ENCODE results near the gene HTT.

Gene HTT

DNA sequence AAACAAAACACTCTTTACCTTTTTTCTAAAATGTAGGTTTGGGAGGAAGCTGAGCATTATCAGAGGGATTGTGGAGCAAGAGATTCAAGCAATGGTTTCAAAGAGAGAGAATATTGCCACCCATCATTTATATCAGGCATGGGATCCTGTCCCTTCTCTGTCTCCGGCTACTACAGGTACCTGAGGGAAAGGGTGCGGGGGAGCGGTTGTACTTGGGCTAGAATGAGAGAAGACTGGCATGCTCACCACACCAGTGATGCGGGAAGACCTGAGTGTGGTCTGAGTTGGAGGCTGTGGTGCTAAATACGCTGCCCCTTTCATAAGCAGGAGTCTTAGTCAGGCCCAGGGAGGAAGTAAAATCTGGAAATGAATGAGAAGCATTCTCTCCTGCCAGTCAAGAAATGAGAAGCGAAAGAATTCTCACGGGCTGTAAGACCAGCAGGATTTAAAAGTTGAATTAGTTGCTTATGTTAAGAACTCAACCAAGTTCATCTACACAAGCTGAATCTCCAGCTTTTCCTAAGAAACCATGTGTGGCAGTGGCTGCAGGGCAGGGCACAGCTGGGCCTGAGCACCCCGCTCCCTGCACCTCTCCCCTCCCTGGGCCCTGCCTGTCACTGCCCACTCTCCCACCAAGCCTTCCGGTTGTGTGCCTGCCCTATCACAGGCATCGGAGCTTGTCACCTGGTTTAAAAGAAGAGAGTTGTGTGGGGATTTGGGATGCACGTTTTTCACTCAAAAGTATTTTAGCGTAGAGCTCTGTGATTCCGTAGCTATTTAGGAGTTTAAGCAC lies 149.7 kb downstream of the HTT start:
- no peak for DNase-seq

DNA sequence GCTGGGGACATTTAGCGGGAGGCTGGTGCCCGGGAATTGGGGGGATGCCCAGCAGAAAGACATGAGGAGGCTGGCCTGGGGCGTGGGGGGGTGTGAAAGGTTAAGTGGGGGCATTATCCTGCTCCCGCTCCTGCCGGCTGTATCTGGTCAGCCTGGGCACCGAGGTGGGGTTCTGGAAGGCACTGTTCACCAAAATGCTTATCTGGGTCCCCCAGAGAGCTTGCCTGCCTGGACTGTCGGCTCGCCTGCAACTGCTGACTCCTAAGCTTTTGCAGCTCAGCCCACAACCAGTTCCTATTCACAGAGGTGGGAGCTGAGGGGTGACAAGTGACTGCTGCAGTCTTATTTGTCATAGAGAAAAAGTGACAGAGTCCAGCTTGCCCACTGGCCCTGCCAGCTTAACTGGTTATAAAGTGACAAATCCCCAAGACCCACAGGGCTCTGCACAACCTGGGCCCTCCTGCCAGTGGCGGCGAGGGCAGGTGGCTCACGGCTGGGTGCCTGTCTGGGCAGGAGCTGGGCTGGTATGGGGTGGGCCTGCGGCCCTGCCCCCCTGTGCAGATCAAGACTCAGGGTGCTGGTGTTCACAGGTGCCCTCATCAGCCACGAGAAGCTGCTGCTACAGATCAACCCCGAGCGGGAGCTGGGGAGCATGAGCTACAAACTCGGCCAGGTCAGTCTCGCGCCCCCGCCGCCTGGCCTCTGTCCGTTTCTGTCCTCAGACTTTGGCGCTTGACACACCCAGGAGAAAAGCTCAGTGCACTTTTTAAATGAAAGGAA lies 150.8 kb downstream of the HTT start:
- no peak for DNase-seq

DNA sequence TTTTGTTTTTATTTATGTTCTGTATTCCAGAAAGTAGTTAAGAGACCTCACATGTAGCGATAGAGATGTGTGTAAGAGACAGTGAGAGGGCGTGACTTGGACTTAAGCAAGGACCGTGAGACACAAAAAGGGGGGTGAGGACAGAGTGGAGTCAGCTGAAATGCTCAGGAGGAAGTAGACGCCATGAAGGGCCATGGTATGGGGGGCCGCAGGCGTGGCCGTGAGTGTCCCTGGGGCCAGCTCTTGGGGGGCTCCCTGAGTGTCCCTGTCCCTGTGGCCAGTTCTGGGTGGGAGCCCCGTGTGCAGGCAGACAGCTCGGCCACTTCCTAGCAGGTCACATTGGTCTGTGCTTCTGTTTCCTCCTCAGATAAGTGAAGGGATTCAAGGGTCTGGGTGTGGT lies 151.5 kb downstream of the HTT start:
- no peak for DNase-seq

DNA sequence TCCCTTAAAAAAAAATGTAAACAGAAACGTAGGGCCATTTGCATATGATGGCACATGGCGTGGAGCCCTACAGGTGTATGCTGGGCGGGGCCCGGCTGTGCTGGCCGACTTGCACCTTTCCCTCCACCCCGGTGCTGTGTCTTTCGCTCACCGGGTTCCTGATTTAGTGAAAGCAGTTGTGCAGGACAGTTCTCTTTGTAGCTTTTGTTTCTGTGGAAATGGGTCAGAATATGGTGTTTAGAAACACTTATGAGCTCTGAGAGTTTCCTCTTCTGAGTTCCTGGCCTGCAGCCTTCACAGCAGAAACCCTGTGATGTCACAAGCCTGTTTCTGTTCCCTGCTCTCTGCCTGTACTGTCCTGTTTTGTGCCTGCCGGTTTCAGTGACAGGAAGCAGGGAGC lies 152.0 kb downstream of the HTT start:
- DNase-seq = no peak

DNA sequence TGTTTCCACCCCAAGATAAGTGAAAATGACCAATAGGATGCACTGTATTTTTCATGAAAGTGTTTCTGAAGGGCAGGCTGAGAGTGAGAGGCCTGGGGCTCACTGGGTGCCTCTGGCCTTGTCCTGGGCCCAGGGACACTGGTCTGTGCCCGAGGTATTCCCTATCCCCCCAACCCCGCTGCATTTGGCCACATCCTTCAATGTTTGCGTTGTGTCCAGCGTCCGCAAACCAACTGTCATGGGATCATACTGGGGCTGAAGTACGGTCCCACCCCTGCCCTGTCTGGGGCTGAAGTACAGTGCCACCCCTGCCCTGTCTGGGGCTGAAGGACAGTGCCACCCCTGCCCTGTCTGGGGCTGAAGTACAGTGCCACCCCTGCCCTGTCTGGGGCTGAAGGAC lies 152.5 kb downstream of the HTT start:
- DNase-seq = no peak

DNA sequence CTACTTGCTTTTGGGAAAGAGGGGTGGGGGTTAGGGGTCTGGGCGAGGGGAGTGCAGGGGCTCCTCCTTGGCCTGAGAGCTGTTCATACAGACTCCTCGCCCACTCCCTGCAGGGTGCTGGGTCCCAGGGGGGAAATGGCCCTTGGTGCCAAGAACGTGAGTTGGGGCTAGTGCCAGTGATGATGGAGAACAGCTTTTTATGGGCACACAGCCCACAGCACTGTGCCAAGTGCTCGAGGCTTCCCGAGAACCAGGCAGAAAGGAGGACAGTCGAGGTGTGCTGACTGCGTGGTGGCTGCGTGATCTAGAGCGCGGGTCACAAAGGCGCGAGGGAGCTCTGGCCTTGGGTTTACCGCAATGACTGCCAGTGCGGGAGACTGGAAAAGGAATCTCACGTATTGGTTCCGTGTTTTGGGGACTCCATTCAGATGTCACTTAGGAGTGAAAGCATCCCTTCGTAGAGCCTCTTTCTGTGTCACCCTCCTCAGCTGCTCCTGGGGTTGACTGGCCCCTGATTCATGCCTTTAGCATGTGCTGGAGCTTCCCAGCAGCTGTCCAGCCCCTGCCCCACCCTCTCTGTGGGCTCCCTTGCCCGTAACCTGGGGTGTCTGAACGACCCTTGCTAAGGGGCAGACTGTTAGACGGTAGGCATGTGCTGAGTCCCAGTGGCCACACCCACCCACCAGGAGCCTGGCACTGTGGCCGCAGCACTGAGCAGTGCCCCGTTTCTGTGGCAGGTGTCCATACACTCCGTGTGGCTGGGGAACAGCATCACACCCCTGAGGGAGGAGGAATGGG lies 153.6 kb downstream of the HTT start:
- DNase-seq = peak in 1 of 2 experiments; percentile 21

DNA sequence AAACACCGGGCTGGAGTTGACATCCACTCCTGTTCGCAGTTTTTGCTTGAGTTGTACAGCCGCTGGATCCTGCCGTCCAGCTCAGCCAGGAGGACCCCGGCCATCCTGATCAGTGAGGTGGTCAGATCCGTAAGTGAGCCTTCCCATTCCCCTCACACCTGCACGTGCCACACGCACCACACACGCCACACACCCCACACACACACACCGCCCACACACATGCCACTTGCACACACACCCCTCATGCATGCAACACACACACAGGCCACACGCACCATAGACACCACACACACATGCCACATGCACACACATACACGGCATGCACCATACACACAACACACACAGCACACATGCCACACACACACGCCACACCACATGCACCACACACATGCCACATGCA lies 154.4 kb downstream of the HTT start:
- no peak for DNase-seq

DNA sequence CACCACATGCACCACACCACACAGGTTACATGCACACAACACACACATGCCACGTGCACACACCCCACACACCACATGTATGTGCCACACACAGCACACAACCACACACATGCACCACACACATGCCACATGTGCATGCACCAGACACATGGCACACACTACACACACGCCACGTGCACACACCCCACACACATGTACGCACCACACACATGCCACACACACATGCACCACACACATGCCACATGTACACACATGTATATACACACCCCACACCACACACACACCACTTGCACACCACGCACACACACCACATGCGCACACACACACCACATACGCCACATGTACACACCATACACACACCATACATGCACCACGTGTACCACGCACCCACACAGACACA lies 154.8 kb downstream of the HTT start:
- DNase-seq = no peak

DNA sequence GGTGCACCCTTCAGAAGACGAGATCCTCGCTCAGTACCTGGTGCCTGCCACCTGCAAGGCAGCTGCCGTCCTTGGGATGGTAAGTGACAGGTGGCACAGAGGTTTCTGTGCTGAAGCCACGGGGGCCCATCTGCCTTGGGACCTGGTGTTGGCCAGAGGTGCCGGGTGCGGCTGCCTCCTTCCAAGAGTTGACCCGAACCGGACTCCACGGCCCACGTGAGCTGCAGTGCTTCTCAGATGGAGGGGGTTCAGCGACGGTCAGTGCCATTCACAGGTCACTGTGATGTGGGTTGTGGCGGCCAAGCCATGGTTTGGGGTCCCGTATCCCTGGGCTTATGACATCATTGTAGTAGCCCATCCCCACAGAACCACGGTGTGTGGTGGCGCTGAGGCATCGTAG lies 155.5 kb downstream of the HTT start:
- DNase-seq = no peak

DNA sequence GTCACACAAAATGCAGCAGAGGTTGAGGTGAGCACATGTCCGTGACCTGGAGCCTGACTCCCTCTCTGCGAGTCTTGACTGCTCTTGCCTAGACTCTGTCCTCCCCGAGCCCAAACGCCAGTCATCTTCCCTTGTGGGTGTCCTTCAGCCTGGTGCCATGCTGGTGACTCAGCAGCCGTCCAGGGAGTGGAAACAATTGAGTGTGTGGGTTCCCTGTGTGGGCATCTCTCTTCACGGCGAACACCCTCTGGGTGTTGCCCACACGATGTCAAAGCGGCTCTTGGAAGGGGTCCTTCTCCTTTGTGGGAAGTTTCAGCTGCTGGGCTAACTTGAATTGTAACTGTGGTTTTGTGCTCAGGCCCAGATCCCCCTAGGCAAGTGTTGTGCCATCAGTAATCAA lies 157.0 kb downstream of the HTT start:
- DNase-seq = no peak

DNA sequence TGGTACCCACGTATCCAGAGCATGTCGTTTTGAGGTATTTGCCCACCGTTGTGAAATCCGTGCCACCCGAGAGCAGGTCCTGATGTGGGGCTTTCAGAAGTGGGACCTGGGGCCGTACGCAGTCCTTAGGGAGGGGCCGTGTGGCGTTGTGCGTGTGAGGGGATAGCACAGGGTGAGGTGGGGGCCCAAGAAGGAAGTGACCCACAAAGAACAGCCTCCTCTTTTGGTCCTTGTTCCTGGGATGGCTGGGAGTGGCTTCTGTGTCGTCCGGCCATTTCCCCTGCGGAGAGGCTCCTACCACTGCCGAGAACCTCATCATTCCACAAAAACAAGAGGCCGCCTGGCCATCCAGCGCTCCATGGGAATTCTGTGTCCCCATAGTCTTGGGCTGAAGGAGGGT lies 157.5 kb downstream of the HTT start:
- no peak for DNase-seq

DNA sequence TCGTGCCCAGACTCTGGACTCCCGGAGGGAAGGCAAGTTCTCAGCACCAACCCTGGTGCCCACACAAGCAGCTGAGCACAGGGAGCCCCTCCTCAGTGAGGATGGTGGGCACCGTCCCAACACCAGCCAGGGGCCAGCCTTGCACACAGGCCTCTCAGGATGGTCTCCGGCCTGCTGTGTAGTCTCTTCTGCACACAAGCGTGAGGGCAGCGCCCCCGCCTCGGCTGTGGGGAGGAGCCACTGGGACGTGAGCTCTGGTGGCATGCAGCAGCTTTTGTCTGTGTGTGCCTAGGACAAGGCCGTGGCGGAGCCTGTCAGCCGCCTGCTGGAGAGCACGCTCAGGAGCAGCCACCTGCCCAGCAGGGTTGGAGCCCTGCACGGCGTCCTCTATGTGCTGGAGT lies 158.4 kb downstream of the HTT start:
- DNase-seq = no peak

DNA sequence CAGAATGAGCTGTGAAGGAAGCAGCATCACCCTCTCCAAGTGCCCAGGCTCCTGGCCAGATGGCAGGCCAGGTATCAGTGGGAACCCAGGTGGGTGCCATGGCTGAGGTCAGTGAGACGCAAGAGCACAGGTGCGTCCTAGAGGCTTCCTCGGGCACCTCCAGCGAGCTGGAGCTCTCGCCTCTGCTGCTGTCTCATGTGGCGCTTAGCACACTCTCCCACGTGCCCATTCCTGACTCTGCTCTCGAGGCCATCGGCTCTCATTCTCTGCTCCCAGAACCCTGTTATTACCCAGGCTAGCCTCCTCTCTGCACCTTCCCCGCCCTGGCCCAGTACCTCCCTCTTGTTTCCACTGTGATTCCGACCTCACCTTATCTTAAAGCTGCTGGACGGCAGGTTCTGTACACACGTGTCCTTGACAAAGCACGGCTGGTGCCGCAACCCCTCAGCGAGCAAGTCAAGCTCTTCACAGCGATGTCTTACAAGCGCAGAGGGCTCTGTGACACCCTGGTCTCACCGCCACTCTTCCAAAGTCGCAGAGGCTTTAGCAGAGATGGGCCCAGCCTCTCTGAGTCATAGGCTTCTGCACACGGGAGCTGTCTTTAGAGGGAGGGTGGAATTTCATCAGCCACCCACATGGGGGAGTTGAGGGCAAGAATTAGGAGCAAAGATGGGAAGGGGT lies 159.1 kb downstream of the HTT start:
- DNase-seq = no peak

DNA sequence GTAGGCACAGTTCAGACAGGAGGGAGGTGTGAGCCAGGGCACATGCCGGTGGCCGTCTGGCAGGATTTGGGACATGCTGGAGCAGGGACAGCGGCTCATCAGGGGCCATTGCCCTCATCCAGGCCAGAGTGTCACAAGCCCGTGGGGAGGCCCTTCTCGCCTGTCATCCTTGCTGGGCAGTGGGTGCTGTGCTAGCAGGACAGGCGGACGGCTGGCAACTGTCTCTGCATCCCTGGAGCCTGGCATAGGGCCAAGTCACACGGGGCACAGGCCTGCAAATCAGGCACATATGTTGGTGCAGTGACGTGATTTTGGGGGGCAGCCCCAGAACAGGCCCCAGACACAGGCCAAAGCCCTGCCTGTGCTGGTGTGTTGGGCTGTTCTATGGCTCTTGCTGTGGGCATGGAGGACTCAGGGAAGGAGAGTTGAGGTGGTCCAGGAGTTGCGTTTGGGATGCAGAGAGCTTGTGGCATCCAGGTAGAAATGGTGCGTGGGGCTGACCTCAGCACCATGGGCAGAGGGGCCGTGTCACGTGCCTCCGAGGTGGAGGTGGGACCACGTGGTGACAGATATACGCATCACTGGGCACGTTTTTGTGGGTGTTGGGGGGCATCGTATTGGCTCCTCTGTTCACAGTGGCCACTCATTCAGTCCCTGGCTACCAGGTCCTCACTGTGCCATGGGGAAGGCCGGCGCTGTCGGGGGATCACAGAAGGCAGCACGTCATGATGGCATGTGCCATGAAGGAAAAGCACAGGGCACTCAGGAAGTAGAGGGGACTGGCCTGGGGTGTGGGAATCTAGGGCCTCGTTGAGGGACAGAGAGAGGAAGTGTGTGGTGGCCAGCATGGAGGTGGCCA lies 159.9 kb downstream of the HTT start:
- DNase-seq = no peak

DNA sequence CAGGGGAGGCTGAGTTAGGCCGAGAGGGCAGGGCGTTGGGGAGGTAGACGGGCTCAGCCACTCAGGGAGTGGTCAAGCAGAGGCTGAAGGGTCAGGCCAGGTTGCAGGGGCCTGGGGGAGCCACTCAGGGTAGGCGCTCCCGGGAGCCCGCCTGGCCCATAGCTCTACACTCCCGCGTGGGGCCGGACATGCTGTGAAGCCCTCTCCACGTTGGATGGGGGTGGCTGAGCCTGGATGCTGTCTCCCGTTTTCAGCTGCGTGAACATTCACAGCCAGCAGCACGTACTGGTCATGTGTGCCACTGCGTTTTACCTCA lies 160.5 kb downstream of the HTT start:
- no peak for DNase-seq

DNA sequence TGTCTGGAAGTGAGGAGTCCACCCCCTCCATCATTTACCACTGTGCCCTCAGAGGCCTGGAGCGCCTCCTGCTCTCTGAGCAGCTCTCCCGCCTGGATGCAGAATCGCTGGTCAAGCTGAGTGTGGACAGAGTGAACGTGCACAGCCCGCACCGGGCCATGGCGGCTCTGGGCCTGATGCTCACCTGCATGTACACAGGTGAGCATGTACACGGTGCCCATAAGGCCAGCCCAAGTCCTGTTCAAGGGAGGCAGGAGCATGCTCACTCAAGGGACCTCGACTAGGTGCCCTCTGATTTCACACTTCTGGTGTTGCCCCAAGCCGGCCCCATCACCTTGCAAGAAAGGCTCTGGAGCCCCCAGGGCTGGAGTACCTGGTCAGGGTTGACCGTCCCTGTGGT lies 161.1 kb downstream of the HTT start:
- DNase-seq = no peak

DNA sequence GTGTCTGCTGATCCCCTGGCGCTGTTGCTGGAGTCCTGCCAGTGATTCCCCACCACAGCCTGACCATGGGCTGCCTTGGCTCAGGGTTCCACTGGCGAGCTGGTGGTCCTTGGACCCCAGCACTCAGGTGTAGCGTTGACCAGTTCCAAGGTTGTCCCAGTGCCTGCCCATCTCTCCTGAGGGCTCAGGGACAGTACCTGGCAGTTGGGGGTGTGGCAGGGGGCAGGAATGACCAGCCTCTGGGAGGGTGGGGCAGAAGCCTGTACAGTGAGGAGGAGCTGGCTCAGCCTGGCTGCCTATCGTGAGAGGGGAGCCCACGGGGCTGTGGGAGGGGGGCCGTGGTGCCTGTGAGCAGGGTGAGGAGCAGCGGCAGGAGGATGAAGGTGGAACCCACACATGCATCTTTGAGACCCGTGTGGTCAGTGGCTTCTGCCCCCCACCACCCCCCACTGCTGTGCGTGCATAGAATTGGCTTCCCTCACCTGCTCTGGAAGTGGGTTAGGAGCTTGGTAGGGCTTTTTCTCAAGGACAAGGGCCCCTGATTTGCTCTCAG lies 161.9 kb downstream of the HTT start:
- DNase-seq = no peak

DNA sequence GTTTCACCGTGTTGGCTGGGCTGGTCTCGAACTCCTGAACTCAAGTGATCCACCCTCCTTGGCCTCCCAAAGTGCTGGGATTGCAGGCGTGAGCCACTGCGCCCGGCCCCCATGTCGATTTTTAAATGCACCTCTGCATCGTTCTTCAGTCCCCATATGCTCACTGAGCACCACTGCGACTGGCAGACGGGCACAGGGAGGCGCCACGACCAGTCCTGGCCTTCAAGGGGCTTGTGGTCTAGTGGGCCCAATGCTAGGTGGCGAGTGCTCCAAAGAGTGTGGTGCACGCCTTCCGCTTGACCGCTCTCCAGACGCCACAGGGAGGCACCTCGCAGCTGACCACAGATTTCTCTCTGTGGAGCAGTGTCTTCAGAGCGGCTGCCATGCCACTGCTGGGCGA lies 162.8 kb downstream of the HTT start:
- DNase-seq = no peak

DNA sequence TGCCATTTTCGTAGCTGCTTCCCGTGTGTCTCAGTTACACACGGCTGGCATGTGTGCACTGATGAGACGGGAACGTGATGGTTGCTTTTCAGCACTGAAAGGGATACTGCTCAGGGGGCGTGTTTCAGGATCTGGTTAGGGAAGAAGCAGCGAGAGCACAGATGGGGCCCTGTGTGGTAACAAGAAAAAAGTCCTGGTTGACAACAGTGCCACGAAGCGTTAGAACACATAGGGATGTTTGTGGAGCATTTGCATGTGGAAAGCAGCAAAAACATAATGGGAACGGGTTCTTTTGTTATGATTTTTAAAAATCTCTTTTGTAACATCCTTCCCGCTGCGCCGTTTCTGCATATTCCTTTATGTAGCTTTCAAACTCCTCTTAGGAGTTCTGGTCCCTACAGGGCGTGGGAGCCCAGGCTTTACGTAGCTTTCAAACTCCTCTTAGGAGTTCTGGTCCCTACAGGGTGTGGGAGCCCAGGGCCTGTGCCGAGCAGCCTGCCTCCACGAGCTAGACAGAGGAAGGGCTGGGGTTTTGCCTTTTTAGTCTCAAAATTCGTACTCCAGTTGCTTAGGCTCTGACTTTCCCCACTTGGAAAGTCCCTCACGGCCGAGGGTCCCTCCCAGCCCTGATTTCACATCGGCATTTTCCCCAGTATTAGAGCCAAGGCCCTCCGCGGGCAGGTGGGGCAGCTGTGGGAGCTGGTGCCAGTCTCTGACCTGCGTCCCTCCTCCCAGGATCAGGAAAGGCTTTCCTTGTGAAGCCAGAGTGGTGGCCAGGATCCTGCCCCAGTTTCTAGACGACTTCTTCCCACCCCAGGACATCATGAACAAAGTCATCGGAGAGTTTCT lies 163.5 kb downstream of the HTT start:
- no peak for DNase-seq

DNA sequence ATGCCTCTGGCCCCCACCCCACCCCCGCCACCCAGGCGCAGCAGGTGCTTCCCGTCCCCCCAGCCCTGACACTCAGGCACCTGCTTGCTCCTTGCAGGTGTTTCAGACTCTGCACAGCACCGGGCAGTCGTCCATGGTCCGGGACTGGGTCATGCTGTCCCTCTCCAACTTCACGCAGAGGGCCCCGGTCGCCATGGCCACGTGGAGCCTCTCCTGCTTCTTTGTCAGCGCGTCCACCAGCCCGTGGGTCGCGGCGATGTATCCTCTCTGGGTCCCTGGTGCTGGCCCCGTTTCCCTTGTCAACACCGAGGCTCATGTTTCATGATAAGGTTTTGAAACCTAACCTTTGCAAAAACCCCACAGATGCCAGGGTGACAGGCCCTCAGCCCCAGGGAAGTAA lies 164.2 kb downstream of the HTT start:
- no peak for DNase-seq

DNA sequence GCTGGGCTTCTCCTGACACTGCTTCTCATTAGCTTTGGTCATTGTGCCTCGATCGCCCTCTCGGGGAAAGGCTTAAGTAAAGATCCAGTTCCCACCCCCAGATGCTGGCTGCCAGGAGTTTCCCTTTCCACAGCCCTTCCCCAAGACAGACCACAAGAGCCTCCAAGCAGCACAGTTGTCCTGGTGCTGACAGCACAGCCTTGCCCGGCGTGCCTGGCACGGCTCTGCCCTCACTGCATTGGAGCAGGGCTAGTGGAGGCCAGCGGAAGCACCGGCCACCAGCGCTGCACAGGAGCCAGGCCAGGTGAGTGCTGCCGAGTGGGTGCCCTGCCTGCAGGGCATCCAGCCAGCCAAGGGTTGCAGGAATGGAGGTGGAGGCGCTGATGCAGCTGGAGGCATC lies 164.8 kb downstream of the HTT start:
- no peak for DNase-seq

Data from NCI-H446 (cell line).